ENCODE measurements around the gene FBXW12.

- TF ChIP-seq CTCF (IDR thresholded peaks at IDR 0.05) (no peak), POLR2A (IDR thresholded peaks at IDR 0.05) (no peak)
These were observed 34.0 kb downstream of the FBXW12 start for GRCh38 chr3:48405971-48406370.

Data from testis (tissue), 2 donors.